GM21360 (cell line): ENCODE data around the gene ACVR1.
"Not testable (repeated sequence)": the region's sequence is repeated elsewhere in the genome, so short reads cannot be mapped to it uniquely, and the experiment has no call there.

Source experiments
- ATAC-seq: cut with Tn5 transposase; IDR thresholded peaks from one replicate; pipeline ENCODE4 v1.9.1; 2021; ENCODE audit warnings: mild to moderate bottlenecking, moderate library complexity; ENCODE audit not compliant: unreplicated experiment

Gene ACVR1

GRCh38 chr2:157769856-157770255, 106.3 kb downstream of the ACVR1 start:
- no peak for ATAC-seq

GRCh38 chr2:157764386-157764785, 111.7 kb downstream of the ACVR1 start:
- no peak for ATAC-seq

- ATAC-seq: no peak
These were observed 114.6 kb downstream of the ACVR1 start for GRCh38 chr2:157761520-157761919.

- no peak for ATAC-seq
These were observed 115.2 kb downstream of the ACVR1 start for GRCh38 chr2:157760949-157761348.

- ATAC-seq: no peak
These were observed 116.3 kb downstream of the ACVR1 start for GRCh38 chr2:157759855-157760254.

- ATAC-seq: no peak
These were observed 117.5 kb downstream of the ACVR1 start for GRCh38 chr2:157758586-157758985.

GRCh38 chr2:157757500-157757899, 118.6 kb downstream of the ACVR1 start:
- no peak for ATAC-seq

- ATAC-seq: not testable (repeated sequence)
These were observed 119.7 kb downstream of the ACVR1 start for GRCh38 chr2:157756447-157756846.

- ATAC-seq: peak; percentile 57
These were observed 124.6 kb downstream of the ACVR1 start for GRCh38 chr2:157751462-157752058.

GRCh38 chr2:157749684-157750083, 126.4 kb downstream of the ACVR1 start:
- ATAC-seq: no peak

- no peak for ATAC-seq
These were observed 127.6 kb downstream of the ACVR1 start for GRCh38 chr2:157748371-157749142.

- peak; percentile 58 for ATAC-seq
These were observed 128.3 kb downstream of the ACVR1 start for GRCh38 chr2:157747695-157748370.

GRCh38 chr2:157747280-157747679, 128.8 kb downstream of the ACVR1 start:
- ATAC-seq: no peak

- ATAC-seq: no peak
These were observed 129.7 kb downstream of the ACVR1 start for GRCh38 chr2:157746234-157746950.

GRCh38 chr2:157744571-157745076, 131.5 kb downstream of the ACVR1 start:
- no peak for ATAC-seq

GRCh38 chr2:157743051-157743450, 133.1 kb downstream of the ACVR1 start:
- peak; percentile 74 for ATAC-seq

- no peak for ATAC-seq
These were observed 134.2 kb downstream of the ACVR1 start for GRCh38 chr2:157741819-157742484.

- ATAC-seq: no peak
These were observed 138.5 kb downstream of the ACVR1 start for GRCh38 chr2:157737656-157738055.

- ATAC-seq: no peak
These were observed 140.6 kb downstream of the ACVR1 start for GRCh38 chr2:157735532-157735931.

- no peak for ATAC-seq
These were observed 142.9 kb downstream of the ACVR1 start for GRCh38 chr2:157733263-157733662.

- no peak for ATAC-seq
These were observed 143.5 kb downstream of the ACVR1 start for GRCh38 chr2:157732596-157732995.
